NCI-H2196 treated with DMSO at 0.1 percent for 48 hours (cell line): Measurements from ENCODE around the gene BCL2L13.

Experiments
- DNase-seq: peaks from one replicate; lab custom pipeline; 2025; ENCODE audit not compliant: unreplicated experiment; lab: John Stamatoyannopoulos, UW

The BCL2L13 gene

DNA sequence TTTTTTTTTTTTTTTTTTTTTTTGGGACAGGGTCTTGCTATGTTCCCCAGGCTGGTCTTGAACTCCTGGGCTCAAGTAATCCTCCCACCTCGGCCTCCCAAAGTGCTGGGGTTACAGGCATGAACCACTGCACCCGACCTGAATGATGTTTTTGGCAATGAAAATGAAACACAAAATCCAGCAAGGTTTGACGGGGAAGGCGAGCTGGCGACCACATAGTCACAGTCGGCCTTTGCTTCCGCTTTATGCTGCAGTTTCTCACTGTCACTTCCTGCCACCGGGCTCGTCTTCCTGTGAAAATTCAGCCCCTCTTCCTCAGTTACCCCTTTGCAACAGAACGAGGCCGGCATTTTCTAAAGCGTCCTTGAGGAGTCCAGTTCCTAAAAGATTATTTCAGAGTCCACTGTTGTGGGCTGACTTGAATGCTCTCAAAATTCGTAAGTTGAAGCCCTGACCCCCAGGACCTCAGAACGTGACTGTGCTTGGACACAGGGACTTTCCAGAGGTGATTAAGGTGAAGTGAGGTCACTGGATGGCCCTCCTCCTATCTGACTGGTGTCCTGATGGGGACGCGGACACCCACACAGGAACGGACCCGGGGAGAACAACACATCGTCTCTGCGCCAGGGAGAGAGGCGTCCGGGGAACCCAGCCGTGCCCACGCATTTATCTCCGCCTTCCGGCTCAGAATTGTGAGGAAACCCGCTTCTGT, 138.6 kb downstream of the BCL2L13 start:
- no peak for DNase-seq

GRCh38 chr22:17777717-17778044, 139.1 kb downstream of the BCL2L13 start:
- no peak for DNase-seq

GRCh38 chr22:17778412-17778976, 139.9 kb downstream of the BCL2L13 start:
- DNase-seq = no peak

- DNase-seq = no peak
Measured at GRCh38 chr22:17779286-17780115, 140.9 kb downstream of the BCL2L13 start.

GRCh38 chr22:17780116-17780740, 141.7 kb downstream of the BCL2L13 start:
- DNase-seq = no peak
